Measurements from ENCODE around the gene ABCG5.

Gene ABCG5

GRCh38 chr2:43872151-43872550 is 33.5 kb upstream of the ABCG5 start:
- Histone ChIP-seq H3K27me3 (peaks cover 0 to 15% of the 10 kb centered on the region in 2 donors), H3K4me1 (no peaks in the 10 kb centered on the region), H3K36me3 (no peaks in the 10 kb centered on the region), H3K9me3 (no peaks in the 10 kb centered on the region), H3K27ac (no peak overlapping the region), H3K4me3 (no peak overlapping the region)
- intact Hi-C loops (cut with DNase I; ENCODE audit: low total_unique reads) = no loop called here
- DNase-seq = no peak
- TF ChIP-seq CTCF (IDR thresholded peaks at IDR 0.05) = no peak

DNA sequence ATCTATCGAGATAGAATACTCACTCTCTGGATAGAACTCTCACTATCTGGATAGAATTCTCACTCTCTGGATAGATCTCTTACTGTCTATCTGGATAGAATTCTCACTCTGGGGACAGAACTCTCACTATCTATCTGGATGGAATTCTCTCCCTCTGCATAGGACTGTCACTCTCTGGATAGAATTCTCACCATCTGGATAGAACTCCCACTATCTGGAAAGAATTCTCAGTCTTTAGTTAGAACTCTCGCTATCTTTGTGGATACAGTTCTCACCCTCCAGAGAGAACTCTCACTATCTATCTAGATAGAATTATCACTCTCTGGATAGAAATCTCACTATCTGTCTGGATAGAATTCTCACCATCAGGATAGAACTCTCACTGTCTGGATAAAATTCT is 16.7 kb upstream of the ABCG5 start:
- Histone ChIP-seq H3K27ac (no peak overlapping the region), H3K4me3 (no peak overlapping the region), H3K36me3 (no peaks in the 10 kb centered on the region), H3K4me1 (no peaks in the 10 kb centered on the region), H3K27me3 (peaks cover 0 to 58% of the 10 kb centered on the region in 2 donors), H3K9me3 (no peaks in the 10 kb centered on the region)
- DNase-seq = no peak
- intact Hi-C loops (cut with DNase I; ENCODE audit: low total_unique reads) = no loop called here
- TF ChIP-seq CTCF (IDR thresholded peaks at IDR 0.05) = no peak

DNA sequence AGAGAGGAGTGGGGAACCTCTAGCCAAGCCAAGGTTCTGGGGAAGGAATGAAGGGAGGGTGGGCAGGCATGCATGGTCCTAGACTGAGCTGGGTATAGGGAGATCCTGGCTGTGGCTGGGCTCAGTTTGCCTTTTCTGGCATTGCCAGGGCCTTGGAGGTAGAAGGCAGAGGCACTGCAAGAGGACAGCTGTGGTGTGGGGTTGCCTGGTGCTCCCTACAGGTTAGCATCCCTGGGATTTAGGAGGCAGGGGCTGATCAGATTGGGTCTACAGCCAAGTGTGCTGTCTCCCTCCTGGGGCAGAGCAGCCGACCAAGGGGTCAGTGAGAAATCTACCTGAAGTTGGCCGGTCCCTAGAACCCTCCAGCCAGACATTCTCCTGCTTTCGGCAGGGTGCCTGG is 16.0 kb upstream of the ABCG5 start:
- Histone ChIP-seq H3K27ac (no peak overlapping the region), H3K36me3 (no peaks in the 10 kb centered on the region), H3K9me3 (no peaks in the 10 kb centered on the region), H3K4me1 (no peaks in the 10 kb centered on the region), H3K4me3 (no peak overlapping the region), H3K27me3 (peaks cover 0 to 52% of the 10 kb centered on the region in 2 donors)
- no peak for TF ChIP-seq CTCF (IDR thresholded peaks at IDR 0.05)
- intact Hi-C loops (cut with DNase I; ENCODE audit: low total_unique reads) = no loop called here
- DNase-seq = no peak

GRCh38 chr2:43853141-43854081 is 14.8 kb upstream of the ABCG5 start:
- no peak for DNase-seq
- no peaks in the 10 kb centered on the region for H3K9me3 ChIP-seq
- TF ChIP-seq CTCF (IDR thresholded peaks at IDR 0.05) = no peak
- H3K4me1 ChIP-seq = no peaks in the 10 kb centered on the region
- H3K36me3 ChIP-seq = no peaks in the 10 kb centered on the region
- intact Hi-C loops (cut with DNase I; ENCODE audit: low total_unique reads) = no loop called here
- peaks cover 0 to 45% of the 10 kb centered on the region in 2 donors for H3K27me3 ChIP-seq
- H3K27ac ChIP-seq = no peak overlapping the region
- H3K4me3 ChIP-seq = no peak overlapping the region

DNA sequence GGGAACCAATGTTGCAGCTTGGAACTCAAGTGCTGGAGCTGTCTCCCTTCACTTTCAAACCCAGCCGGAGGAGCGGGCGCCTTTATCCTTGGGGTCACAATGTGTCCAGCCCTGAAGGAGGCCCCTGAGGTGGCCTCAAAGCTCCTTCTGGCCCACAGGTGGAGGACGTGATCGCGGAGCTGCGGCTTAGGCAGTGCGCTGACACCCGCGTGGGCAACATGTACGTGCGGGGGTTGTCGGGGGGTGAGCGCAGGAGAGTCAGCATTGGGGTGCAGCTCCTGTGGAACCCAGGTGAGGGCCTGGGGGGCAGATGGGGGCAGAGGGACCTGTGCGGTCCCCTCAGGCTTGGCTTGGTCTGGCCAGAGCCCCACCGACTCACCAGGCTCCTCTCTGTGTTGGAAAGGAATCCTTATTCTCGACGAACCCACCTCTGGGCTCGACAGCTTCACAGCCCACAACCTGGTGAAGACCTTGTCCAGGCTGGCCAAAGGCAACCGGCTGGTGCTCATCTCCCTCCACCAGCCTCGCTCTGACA is 13.6 kb upstream of the ABCG5 start:
- no peak for TF ChIP-seq CTCF (IDR thresholded peaks at IDR 0.05)

More for the DNA sequence above, 13.6 kb upstream of the ABCG5 start:
- DNase-seq = no peak
- H3K27ac ChIP-seq = no peak overlapping the region
- H3K4me3 ChIP-seq = no peak overlapping the region
- no peaks in the 10 kb centered on the region for H3K4me1 ChIP-seq
- H3K27me3 ChIP-seq = peaks cover 0 to 45% of the 10 kb centered on the region in 2 donors
- H3K36me3 ChIP-seq = no peaks in the 10 kb centered on the region
- intact Hi-C loops (cut with DNase I; ENCODE audit: low total_unique reads) = no loop called here
- H3K9me3 ChIP-seq = no peaks in the 10 kb centered on the region
